GM21825 (cell line): ENCODE results near the gene CELA2A.

Source experiments
- ATAC-seq: cut with Tn5 transposase; IDR thresholded peaks from one replicate; pipeline ENCODE4 v1.9.1; 2021; ENCODE audit warnings: mild to moderate bottlenecking, moderate library complexity; ENCODE audit not compliant: unreplicated experiment

CELA2A gene

GRCh38 chr1:15456313-15456954 lies at the start of gene CELA2A:
Gene CELA2A (plus strand): TSS chr1:15456732. CDS start chr1:15456754, 22 bp downstream.
- no peak for ATAC-seq

GRCh38 chr1:15407580-15407979 lies 49.0 kb upstream of the CELA2A start:
- no peak for ATAC-seq

GRCh38 chr1:15408890-15409387 lies 47.6 kb upstream of the CELA2A start:
- no peak for ATAC-seq

DNA sequence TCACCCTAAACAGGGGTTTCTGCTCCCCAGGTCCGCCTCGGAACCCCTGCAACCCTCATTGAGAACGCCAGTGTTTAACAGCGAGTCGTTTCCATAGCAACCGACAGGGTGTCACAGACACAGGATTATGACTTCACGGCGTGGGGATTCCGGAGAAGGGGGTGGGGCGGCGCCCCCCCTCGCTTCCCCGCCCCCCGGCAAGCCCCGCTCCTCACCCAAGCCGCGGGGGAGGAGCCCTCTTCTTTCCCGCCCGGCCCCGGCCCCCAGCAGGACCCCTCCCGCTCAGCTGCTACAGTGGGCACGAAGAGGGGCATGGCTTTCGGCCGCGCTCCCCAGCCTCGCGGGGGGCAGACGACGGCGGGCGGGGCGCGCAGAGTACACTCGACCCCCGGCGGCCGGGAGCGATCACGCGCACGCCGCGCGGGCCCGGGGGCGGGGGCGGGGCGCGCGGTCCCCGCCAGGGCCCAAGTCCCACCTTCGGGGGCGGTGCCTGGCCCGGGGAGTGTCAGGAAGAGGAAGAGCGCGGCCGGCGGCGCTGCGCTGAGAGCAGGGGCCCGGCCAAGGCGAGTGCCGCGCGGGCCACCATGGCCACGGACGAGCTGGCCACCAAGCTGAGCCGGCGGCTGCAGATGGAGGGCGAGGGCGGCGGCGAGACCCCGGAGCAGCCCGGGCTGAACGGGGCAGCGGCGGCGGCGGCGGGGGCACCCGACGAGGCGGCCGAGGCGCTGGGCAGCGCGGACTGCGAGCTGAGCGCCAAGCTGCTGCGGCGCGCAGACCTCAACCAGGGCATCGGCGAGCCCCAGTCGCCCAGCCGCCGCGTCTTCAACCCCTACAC lies 46.9 kb upstream of the CELA2A start, which contains the start of gene EFHD2:
Gene EFHD2, plus strand, starts transcription at position 501 of the 835 bp plus-strand sequence. Its CDS starts 84 bp downstream, at position 585.
- ATAC-seq = peak; percentile 56

GRCh38 chr1:15410223-15410883 lies 46.2 kb upstream of the CELA2A start:
- peak; percentile 6 for ATAC-seq

DNA sequence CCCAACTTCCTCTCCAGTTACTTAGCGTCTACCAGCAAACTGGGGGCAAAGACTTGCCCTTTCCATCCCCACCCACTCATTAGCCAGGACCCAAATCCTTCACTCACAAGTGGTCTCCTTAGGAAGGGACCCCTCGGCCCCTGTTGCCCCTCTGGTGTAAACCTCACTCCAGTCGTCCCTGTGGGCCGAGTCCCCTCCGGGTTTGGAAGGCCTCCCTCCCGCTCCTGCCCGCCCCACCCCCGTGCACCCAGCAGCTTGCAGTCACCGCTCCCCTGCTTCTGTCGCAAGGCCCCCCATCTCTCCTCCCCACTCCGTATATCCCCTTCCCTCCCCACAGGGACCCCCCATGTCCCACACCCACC lies 45.7 kb upstream of the CELA2A start:
- ATAC-seq = no peak

- ATAC-seq = peak; percentile 45
Measured at GRCh38 chr1:15411593-15412137, 44.9 kb upstream of the CELA2A start.

DNA sequence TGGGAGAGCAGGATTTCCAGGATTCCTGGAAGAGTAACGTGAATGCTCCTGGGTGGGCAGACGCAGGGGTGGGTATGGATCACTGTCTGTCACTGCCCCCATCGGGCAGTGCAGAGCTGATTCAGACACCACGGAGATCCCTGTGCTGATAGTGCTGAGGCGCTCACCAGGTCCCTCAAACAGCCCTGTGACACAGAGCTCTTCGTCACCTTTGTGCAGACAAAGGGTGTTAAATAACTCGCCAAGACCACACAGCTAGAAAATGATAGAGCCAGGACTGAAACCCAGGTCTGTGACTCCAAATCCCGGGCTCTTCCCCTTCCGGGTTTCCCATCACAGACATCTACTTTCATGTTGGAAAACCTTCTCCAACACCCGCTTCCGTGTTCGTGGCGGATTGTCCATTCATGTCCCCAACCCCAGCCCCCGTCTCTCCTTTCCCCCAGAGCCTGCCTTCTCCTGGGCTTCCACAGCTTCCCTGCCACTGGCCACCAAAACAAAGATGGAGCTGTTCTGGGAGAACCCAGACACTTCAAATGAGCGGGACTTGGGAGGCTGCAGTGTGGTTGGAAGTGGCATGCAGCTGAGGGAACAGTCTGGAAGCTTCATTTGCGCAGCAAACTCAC lies 44.2 kb upstream of the CELA2A start:
- ATAC-seq = no peak

DNA sequence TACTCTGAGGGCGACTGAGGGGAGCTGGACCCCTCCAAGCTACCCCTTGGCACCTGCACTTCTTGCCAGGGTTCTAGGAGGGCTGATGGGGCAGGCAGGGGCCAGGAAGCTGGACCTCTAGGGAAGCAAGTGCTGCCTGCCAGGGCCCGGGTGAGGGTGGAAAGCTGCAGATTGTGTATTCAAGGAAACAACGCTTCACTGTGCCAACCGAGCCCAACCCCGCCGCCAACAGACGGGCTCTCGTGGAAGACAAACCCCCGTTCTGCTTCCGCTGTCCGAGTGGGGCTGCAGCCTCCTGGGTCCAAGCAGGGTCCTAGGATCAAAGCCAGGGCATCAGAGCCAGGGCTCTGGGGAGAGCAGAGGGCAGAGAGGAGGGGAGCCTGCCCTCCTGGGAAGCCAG lies 43.7 kb upstream of the CELA2A start:
- no peak for ATAC-seq

- ATAC-seq = no peak
Measured at GRCh38 chr1:15413563-15414444, 42.7 kb upstream of the CELA2A start.

DNA sequence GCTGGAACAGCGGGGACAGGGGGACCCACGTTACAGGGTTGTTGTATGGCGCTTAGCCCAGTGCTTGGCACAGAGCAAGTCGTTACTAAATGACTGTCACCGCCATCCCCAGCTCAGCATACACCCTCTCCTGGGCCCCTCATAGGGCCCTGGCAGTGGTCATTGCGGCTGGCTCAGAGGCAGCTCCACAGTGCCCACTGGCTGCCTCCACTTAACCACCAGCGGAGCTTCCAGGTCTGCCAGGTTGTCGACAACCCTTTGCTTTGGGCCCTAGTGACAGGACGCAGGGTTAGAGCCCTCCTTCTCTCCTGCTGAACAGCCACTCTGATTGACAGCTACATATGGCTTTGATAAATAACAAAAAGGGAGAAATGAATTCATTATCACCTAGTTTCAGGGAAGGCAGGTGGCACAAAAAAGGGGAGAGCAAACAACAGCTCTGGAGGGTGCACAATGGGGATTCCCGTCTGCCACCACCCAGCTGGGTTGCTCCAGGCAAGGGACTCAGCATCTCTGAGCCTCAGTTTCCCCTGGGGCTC lies 42.0 kb upstream of the CELA2A start:
- ATAC-seq = no peak

DNA sequence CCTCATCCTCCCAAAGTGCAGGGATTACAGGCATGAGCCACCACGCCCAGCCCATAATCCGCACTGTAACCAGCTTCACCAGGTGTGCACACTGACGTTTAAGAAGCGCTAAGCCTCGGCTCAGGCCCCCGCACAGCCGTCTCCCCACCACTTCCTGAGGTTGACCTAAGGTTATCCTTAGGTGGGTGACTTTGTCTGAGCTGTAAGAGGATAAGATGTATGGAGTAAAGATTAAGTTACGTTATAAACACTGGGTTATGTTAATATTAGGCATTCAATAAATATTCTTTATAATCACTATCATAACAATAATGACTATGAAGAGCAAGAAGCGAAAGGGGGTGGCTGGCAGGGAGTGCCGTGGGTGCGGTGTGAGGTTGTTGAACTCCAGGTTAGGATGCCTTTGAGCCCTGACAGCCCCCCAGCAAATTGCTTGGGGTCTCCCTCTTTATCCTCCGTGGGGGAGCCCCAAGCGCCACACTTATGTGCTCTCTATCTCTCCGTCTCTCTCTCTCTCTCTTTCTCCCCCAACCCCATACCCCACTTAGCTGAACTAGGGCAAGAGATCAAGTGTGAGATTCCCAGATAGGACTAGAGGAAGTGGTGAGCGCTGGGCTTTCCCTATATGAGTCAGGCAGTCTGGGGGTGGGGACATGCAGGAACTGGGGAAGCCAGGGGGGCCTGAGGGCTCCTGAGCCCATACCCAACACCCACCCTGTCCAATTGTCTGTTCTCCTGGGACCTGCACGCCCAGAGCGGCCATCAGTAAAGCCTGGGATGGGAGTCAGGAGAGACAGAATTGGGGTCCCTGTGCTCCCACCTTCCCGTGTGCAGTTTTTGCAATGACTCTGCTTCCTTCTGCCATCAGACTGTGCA lies 39.2 kb upstream of the CELA2A start:
- ATAC-seq = peak; percentile 45

GRCh38 chr1:15418806-15419515 lies 37.6 kb upstream of the CELA2A start:
- ATAC-seq = no peak

- ATAC-seq = no peak
Measured at GRCh38 chr1:15420853-15421465, 35.6 kb upstream of the CELA2A start.

GRCh38 chr1:15422871-15423270 lies 33.7 kb upstream of the CELA2A start:
- ATAC-seq = no peak

GRCh38 chr1:15423355-15424077 lies 33.0 kb upstream of the CELA2A start:
- ATAC-seq = no peak

GRCh38 chr1:15424146-15424667 lies 32.3 kb upstream of the CELA2A start:
- ATAC-seq = no peak
